Measurements from ENCODE around the gene CYTH4.
A peak's percentile ranks its signal among the peaks of the same experiment; 100 is the strongest.

CYTH4 gene

DNA sequence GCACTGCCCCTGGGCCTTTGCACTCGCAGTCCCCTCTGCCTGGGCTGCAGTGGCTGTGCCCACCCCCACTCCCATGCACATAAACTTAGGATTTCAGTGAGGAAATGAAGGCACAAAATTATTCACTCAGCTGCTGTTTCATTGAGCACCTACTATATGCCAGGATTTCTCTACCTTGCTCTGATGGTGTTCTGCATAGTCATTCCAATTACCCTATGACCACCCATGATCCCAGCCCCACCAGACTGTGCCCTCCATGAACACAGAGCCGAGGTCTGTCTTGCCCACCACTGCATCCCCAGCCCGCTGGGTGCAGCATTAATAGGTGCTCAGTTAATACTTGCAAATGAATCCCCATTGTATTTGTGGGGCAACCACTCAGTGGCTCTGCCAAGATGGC lies 10.9 kb downstream of the CYTH4 start:
- no peak for DNase-seq

DNA sequence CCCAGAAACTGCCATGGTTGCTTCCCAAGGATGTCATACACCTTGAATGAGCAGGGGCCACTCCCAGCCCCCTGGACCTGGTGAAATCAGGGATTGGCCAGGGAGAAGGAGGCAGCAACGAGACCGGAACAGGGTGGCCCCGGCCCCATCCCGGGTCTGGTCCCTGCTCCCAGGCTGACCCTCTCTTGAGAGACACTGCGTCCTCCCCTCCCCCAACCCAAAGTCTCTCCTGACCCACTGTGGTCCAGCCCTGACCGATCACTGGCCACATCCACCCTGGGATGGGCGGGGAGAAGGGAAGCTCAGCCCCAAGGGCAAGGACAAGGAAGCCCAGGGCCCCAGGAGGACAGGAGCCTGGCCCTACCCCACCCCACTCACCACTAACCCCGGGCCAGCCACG lies 12.4 kb downstream of the CYTH4 start:
- DNase-seq, result no peak

DNA sequence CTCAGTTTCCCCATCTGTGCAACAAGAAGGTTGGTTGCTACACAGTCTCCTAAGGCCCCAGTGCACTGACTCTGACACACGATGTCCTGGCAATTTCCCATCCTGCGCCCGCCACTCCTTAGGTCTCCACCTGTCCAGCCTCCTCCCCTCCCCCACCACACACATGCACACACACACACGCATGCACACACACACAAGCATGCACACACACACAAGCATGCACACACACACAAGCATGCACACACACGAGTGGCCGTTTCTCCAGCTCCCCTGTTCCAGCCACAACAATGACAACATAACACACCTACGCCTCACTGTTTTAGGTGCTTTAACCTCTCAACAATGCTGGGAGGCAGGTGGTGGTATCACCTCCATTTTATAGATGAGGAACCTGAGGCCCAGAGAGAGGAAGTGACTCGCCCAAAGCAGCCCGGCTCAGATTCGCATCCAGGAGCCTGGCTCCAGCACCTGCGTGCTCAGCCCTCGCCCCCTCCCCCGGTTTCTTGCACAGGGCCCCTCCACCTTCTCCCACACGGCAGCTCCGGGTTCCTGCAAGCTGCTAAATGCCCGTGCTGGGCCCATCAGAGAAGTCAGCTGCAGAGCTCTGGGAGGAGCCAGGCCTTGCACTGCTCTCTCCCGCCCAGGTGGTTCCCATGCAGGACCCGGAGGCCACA lies 13.0 kb downstream of the CYTH4 start:
- no peak for DNase-seq

DNA sequence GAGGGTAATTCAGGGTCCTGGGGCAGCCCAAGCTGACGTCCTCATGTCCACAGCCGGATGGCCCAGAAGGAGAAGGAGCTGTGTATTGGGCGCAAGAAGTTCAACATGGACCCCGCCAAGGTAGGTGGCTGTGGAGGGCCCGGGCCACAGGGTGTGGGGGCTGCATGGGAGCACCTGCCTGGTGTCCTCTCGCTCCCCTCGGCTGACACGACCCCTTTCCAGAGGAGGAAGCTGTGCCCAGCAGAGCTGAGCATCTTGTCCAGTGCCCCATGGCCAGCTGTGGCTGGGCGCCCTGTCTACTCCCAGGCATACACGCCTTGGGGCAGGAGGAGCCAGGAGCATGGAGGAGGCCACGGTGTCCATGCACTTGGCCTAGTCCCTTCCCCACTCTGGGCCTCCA lies 13.6 kb downstream of the CYTH4 start:
- no peak for DNase-seq

DNA sequence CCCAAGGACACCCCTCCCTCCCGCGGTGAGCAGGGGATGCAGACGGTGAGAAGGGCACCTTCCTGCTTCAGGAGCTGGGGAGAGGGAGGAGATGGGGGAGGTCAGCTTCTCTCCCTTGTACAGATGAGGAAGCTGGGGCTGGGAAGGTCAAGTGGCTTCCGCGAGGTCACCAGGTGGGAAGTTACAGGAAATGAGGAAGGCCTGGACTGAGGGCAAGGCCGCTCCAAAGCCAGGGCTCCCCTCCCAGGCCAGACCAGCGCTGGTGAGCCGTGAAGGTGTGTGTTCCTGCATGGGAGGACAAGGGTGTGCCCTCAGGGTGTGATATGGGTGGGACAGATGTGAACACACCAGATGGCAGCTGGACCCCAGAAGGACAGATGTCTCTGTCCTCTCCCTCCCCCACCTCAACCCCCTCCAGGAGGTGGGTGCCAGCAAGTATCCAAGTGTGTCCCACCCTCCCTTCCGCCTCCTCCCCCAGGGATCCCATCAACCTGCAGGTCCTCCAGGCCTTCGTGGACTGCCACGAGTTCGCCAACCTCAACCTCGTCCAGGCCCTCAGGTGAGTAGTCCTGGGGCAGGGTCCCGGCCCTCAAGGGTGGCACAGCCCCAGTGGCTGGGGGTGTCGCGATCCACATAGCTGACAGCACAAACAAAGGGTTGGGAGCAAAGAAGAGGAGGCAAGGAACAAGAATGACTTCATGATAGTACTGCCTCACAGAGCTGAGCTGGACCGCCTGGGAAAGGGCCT lies 16.6 kb downstream of the CYTH4 start:
- no peak for DNase-seq

DNA sequence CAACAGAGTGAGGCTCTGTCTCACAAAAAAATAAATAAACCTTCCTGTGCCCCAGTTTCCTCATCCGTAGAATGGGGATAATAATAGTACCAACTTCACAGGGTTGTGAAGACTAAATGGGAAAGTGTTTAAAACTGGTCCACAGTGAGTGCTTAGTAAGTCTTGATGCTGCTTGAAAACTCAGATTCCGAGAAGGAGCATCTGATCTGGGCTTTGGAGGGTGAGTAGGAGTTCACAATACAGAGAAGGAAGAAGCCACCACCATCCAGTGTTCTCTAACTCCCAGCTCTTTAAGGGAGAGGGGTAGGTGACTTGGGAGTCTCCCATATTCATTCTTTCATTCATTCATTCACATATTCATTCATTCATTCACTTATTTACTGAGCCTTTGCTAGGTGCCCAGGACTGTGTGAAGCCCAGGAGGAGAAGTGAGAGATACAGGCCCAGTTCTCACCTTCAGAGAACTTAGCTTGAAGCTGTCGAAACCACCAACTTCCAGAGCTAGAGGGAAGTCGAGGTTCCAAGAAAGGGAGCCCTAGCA lies 17.7 kb downstream of the CYTH4 start:
- DNase-seq, result no peak

DNA sequence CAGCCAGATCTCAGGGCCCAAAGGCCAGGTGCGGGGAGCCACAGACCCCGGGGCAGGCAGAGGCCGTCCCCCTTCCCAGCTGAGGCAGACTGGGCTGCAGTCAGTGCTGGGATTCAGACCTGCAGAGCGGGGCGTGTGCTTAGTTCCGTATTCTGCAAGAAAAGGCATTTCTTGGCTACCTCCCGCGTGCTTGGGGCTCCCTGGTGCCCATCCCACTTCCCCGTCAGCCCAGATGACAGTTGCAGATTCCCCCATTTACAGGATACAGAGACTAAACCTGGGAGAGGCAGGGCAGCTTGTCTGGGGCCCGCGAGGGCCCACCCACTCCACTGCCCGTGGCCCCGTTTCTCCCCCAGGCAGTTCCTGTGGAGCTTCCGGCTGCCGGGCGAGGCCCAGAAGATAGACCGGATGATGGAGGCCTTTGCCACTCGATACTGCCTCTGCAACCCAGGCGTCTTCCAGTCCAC lies 18.3 kb downstream of the CYTH4 start:
- DNase-seq, result no peak

DNA sequence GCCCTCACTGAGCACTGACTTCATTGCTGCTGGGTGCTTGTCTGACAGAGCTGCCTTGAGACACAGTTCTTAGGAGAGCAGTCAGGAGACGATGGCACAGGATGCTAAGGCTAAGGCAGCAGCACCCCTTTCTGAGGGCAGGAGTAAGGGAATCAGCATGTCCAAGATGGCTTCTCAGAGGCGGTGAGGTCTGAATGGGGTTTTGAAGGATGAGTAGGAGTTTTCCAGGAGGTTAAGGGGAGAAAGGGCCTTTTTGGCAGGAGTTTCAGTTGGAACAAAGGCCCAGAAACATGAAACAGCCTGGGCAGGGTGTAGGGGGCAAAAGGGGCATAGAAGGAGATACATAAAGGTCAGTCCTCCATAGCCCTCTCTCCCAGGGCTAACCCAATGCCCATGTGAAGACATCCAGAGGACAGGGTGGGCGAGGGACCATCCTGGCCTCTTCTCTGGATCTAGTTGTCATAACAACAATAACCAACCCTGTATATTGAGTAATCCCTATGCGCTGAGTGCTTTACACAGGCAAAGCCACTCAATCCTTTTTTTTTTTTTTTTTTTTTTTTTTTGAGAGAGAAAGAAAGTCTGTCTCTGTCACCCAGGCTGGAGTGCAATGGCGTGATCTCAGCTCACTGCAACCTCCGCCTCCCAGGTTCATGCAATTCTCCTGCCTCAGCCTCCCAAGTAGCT lies 19.0 kb downstream of the CYTH4 start:
- no peak for DNase-seq

DNA sequence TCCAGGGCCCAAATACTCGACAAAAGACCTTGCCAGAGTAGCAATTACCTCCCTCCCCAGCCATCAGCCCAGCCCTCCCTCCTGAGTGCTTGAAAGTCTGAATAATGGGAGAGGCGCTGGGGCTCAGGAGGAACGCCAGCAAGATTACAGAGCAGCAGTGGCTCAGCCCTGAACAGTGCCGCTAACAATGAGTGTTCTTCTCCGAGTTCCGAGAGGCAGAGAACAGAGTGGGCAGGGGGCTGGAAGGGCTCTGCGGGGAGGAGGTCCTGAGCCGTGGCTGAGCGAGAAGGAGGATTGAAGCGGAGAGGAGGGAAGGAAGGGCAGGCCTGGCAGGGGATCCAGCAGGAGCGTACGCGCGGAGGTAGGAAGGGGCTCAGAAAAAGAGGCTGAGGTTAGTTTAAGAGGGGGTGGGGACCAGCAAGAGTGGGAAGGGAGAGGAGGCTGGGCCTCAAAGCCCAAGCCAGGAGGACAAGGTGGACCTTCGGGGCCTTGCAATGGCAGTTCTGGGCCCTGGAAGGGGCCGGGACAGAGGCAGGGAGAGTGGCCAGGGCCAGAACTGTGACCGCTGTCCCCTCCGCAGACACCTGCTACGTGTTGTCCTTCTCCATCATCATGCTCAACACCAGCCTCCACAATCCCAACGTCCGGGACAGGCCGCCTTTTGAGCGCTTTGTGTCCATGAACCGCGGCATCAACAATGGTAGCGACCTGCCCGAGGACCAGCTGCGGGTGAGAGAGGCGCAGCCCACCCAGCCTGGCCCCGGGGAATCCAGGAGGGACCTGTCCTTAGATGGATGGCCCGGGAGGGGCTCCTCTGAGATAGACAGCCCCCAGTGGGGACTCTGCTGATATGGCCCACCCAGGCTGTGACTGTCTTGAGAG lies 20.6 kb downstream of the CYTH4 start:
- DNase-seq, result peak; percentile 69

DNA sequence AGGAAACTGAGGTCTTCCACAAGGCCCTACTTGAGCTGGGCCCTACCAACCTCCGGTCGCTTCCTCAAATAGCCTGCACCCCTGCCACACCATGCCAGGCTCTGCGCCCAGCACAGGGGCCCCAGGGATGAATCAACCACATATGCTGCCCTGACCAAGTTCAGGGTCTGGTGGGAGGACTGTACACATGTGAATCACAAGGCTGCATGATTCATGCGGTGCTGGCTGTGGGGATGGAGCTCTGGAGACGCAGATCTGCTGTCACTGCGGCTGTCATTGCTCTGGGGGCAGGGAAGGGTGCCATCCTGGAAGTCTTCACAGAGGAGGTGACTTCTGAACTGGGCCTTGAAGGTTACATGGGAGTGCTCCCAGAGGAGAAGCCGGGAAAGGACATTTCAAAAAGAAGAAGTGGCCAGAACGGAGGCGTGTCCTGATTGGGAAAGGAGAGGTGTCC lies 21.5 kb downstream of the CYTH4 start:
- no peak for DNase-seq

- no peak for DNase-seq
Measured at GRCh38 chr22:37304595-37305343, 22.5 kb downstream of the CYTH4 start.

DNA sequence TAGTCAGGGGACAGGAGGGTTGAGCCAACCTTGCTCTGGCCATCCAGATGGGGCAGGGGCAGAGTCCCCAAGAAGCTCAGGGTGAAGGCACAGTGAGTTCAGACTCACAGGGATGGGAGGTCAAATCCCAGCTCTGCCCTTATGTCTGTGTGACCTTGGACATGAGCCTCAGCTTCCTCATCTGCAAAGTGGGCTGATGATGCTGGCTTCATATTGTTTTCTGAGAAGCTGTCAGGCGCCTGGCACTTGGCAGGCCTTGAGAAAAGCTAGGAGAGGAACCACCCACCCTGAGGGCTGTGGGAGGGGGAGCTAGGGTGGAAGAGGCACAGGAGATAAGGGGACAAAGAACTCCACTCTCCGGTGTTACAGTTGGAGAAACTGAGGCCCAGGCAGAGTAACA lies 23.6 kb downstream of the CYTH4 start:
- DNase-seq, result no peak

DNA sequence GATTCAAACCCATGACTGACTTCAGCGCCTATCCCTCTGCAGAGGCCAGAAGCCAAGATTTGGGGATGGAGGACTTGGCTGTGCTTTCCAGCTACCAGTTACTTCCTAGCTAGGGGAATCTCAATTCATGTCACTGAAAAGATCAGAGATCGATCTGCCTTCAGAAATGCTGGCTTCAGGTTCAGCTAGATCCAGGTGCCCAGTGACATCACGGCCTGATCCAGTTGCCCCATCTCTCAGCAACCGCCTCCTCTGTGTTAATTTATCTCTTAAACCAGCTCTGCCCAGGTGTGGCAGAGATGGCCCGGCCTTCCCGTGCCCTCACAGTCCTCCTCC lies 24.2 kb downstream of the CYTH4 start:
- no peak for DNase-seq

DNA sequence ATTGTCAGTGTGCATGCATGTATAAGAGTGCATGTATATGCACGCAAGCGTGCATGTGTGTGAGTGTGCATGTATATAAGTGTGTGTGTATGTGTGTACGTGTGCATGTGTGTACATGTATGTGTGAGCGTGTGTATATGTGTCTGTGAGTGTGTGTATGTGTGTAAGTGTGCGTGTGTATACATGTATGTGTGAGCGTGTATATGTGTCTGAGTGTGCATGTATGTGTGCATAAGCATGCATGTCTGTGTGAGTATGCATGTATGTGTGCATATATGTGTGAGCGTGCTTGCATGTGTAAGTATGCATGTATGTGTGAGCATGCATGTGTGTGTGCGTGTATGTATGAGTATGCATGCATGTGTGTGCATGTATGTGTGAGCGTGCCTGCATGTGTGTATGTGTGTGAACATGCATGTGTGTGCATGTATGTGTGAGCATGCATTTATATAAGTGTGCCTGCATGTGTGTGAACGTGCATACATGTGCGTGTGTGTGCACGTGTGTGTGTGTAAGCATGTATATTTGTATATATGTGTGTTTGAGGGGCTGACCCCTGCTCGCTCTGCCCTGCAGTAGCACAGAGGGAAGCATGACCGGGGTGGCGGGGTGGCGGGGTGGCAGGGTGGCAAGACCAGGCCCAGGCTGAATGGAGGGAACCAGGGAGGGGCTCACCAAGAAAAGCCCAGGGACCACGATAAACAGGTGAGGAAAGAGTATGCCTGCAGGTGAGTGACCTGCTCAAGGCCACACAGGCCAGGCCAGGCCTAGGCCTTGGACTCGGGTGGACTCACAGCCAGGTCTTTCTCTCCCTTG lies 26.3 kb downstream of the CYTH4 start:
- DNase-seq, result no peak

DNA sequence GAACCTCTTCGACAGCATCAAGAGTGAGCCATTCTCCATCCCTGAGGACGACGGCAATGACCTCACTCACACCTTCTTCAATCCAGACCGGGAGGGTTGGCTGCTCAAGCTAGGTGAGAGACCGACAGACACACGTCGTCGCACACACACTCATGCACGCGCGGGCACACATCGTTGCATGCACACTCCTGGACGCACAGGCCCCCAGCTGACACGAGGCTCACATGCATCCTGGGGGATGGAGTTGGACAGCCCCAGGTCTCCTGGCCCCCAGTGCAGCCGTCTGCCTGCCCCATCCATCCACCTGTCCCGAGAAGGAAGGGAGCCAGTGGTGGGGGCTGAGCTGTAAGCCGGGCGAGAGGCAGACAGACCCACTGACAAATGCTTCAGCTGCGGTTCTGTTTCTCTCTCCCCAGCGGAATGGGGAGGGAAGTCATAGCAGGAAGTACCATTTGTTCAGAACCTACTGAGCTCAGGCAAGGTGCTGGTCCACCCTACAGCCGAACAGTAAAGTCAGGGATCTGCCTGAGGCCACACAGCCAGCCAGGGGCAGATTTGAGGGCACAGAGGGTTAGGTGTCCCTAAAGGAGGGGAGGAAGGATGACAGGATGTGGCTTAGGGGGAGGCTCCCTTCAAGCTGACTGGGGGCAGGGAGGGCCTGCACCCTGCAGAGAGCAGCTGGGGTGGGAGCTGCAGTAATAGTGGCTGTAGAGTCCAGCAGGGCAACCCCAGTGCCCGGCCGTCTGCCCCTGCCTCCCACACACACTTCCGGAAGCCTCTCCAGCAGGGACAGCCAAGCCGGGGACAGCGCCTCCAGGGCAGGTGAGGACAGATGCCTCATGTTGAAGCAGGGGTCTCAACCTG lies 27.1 kb downstream of the CYTH4 start:
- DNase-seq, result no peak

DNA sequence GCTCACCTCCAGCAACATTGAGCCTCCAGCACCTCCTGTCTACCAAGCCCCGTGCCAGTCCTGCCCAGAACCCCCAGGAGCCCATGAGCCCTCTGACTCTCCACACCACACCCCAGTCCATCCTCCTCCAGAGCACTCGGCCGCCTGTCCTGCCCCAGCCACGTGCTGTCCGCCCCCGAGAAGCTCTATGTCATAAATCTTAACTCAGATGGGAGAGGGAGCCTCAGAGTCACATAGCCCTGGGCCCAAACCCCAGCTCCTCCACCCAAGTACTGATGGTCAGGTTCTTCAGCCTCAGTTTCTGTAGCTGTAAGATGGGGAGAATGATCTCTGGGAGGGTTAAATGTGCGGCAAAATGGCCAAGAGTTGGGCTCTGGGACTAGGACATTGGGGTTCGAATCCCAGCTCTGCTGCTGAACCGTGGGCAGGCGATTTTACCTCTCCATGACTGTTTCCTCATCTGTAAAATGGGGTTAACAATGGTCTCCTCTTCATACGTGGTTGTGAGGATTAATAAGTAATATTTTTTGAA lies 27.8 kb downstream of the CYTH4 start:
- no peak for DNase-seq

GRCh38 chr22:37310815-37311595 lies 28.7 kb downstream of the CYTH4 start:
- no peak for DNase-seq

DNA sequence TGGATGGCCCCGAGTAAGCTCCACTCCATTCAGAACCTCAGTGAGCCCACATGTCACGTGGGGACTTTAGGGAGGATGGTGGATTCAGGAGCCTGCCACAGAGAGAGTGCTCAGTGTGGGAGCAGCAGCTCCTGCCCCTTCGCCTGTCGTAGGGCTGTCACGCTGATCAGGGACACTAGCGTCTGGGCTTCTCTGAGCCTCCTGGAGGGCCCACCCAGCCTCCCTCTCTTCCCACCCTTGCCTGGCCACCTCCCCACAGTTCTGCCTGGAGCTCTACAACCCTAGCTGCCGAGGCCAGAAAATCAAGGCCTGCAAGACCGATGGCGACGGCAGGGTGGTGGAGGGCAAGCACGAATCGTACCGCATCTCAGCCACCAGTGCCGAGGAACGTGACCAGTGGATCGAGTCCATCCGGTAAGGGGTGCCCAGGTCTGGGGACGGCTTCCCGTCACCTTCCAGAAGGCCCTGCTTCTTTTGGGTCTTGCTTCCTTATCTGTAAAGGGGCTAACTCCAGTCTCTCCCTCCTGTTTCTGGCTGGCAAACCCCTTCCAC lies 29.5 kb downstream of the CYTH4 start:
- DNase-seq, result no peak
